ENCODE results near the gene AGXT2.
"Not testable (repeated sequence)": the region's sequence is repeated elsewhere in the genome, so short reads cannot be mapped to it uniquely, and the experiment has no call there.

The AGXT2 gene

DNA sequence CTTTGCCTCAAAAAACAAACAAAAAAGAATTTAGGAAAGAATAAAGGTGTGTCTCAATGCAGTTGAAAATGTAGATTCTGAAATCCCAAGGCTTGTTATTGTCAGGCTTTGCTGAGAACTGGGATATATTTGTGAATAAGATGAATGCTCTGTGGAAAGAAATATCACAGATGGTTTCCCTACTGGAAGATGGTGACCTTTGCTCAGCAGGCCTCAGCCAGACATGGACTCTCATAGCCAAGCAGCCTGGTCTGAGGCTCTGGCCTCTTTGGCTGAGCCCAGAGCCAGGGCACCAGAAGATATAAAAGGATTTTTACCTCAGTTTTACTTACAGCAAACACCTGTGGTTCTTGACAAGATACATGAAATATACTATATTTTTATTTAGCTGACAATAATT is 37.1 kb downstream of the AGXT2 start:
- no peak for DNase-seq

DNA sequence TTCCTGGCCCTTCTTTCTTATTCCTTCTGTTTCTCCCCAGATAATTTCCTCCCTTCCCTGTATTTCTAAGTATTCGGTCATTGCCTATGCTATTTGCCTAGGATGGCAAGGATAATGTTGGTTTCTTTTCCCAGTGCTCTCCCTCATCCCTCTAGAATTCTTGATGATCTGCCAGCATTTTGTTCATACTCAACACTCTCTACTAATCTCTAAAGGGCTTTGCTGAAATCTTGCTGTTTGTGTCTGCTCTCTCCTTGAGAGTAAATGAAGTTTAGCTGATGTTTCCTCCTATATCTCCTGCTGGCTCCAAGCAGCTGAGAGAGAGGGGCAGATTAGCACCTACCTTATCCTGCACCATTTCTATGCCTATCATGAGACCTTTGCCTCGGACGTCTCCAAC is 38.1 kb downstream of the AGXT2 start:
- DNase-seq = no peak

GRCh38 chr5:35009019-35009418 is 38.7 kb downstream of the AGXT2 start:
- no peak for DNase-seq

DNA sequence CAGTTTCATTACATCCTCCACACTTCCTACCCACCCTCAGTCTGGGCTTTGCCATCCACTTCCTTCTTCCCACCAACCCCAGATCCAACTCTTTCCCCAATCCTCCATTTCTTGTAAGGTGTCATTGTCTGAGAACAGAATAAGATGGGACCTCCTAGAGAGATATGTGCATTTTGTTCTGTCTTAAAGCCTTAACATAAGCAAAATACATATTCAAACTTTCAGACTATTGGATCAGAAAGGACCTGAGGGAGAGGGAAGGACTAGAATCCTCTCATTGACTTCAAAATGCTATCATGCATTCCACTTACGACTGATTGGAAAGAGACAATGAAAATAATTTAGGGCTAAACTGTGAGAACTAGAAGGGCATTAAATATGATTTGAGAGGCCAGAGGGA is 43.0 kb downstream of the AGXT2 start:
- DNase-seq = no peak

DNA sequence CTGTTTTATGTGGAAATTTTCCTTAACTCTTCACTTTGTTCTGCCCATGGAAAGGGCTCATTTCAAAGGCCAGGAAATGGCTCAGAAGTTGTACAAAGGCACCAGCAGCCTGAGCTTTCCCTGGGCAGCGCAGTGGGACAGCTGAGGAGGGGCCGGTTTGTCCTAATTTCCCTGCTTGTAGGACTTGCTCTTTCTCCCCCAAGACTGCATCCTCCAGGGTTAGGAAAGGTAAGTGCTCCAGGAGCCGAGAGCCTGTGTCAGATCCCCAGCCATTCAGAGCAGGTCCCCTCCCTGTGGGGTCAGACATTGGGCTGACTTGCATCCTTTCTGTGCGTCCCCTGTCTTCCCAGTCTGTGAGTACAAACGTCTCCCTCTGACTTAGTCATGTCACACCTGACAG is 43.5 kb downstream of the AGXT2 start:
- no peak for DNase-seq

DNA sequence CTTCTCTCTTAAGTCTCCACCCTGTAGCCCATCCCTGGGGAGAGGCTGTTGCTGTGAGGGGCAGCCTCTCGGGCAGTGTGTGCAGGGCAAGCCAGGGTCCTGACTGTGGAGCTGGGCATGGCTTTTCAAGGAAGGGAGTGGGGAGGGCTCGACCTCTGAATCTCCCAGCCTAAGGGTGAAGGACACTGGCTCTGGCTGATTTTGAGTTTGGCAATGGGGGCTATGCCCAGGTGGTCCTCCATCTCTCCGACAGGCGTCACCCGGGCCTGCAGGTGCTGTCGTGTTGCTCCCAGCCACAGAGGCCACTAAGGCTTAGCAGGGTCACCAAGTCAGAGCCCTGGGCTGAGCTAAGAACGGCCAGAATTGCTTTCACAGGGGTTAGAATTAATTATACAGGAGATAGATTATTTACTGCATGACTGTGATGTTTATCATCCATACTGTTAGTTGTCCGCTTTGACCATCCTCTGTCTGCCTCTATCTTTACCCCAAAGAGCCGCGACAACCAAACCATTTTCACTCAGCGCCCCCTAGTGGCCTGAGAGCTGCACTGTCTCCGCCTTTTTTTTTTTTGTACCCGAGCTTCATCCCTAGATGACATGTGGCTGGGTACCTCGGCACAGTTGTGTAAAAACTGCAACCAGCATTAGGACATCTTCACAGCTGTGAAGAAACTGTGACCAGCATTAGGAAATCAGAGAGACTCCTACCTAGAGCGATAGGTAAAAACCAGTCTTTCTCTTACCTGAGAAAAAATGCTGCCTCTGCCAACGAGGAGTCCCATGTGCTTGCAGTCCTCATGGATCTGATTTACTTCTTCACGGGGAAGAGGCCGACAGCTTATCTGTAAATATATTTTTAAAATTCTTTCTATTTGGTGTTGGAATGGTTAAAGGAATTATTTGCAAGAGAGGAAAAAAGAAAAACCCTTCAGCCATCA is 44.5 kb downstream of the AGXT2 start:
- DNase-seq = peak; percentile 54 to 78 (median 67)

DNA sequence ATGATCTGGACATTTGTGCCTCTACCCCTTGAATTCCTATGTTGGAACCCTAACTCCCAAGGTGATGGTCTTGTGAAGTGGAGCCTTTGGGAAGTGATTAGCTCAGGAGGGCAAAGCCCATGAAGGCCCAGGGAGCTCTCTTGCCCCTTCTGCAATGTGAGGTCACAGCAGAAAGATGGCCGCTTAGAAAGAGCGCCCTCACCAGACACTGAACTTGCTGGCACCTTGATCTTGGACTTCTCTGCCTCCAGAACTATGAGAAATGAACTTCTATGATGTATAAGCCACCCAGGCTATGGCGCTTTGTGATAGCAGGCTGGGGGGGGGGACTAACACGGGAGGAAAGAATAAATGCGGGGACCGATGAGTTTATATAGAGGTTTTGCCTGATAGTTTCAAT is 45.3 kb downstream of the AGXT2 start:
- DNase-seq = no peak

DNA sequence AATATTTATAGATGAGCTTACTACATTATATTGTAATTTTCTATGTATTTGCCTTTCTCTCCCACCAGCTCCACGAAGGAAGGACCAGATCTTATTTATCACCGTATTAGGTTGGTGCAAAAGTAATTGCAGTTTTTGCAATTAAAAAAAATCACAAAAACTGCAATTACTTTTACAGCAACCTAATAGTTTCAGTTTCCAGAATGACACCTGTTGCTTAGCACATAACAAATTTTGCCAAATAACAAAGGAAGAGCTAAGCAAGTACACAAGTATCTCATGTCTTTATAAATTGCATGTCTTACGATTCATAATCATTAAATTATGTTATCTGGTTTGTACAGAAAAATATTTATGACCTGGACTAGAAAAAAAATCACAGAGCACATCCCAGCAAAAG is 45.9 kb downstream of the AGXT2 start:
- no peak for DNase-seq

DNA sequence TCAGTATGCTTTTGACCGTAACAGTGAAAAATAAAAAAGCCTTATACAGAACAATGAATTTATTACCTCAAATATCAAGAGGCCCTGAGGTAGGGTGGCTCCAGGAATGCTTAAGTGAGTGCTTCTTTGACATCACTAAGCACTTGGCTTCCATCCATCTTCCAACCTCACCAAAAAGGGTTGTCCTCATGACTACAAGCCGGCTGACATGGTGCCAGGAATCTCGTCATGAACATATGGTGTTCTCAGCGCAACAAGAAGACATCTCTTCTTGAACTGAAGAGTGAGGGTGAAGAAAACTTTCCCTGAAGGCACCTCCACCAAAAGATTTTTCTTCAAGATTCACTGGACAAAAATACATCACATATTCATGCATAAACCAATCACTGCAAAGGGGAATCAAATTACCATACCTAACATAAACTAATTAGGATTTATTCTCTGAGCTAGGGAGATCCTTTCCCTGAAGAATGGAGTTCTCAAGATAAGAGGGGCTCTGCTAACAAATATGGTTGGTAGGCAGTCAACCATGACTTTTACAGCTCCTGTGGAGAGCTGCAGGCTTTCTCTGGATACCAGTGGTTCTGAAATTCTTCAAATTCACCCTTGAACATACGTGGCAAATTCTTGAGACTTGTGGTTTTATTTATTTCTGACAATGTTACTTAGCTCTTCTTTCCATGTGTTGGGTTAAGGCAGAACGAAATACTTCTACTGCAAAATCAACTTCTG is 49.5 kb downstream of the AGXT2 start:
- no peak for DNase-seq

- no peak for DNase-seq
Measured at GRCh38 chr5:34996261-34996660, 51.5 kb downstream of the AGXT2 start.

GRCh38 chr5:34993951-34994350 is 53.8 kb downstream of the AGXT2 start:
- no peak for DNase-seq

GRCh38 chr5:34991486-34992238 is 56.1 kb downstream of the AGXT2 start:
- no peak for DNase-seq

- DNase-seq = no peak
Measured at GRCh38 chr5:34986965-34987364, 60.8 kb downstream of the AGXT2 start.

DNA sequence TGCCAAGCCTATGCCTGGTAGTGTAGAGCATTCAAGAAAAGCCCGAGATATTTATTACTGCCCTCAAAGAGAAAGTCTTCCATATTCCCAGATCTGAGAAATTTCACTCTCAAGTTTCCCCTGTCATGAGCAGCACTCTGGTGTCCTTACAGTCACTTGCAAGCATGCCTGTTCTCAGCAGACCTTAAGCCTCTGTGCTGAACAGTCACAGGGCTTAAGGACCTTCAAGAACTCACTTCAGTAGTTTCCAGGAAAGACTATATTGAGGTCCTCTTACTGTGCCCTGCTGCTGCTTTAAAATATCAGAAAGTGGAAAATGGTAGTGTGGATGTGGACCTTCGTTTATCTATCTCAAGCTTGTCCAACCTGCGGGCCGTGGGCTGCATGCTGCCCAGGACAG is 64.9 kb downstream of the AGXT2 start:
- DNase-seq = no peak

DNA sequence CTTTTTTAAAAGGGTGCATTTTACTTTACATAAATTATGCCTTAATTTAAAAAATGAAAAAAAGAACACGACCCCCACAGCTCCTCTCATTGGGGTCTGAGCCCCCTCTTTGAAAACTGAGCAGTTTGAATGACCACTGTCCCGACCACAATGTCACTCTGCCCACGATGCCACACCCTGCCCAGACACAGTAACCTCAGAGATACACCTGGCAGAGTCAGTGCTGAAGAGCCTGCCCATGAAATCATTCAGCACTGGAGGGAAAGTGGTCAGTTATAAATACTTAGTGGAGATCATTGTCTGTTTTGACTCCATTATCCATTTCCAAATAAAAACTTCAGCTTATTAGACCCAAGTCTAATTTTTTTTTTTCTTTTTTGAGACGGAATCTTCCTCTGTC is 69.1 kb downstream of the AGXT2 start:
- DNase-seq = no peak

DNA sequence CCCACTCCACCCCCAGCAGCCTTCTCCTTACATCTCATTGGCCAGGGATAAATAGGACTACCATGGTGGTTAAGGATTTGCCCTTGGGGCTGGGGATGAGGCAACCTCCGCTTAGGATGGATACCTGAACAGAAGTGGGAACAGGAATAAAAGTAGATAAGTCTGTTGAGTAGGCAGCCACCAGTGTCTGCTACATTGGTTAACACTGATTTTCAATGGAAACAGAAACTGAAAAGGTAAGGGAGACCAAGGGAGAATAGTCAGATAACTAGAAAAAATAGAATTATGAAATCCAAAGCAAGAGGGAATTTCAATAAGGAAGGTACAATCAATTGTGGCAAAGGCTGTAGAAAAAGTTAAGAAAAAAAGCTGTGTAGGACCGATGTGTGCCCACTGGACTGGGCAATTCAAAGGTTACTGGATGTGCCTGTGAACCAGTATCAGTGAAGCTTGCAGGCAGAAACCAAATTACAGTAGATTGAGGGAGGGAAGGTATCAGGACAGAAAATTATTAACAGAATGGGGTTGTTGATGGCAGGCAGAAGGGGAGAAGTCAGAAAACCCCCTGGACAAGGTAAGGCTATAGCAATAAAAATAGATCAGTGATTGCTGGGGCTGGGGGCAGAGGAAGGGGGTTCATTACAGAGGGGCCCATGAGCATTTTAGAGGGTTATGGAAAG is 69.7 kb downstream of the AGXT2 start:
- DNase-seq = no peak

DNA sequence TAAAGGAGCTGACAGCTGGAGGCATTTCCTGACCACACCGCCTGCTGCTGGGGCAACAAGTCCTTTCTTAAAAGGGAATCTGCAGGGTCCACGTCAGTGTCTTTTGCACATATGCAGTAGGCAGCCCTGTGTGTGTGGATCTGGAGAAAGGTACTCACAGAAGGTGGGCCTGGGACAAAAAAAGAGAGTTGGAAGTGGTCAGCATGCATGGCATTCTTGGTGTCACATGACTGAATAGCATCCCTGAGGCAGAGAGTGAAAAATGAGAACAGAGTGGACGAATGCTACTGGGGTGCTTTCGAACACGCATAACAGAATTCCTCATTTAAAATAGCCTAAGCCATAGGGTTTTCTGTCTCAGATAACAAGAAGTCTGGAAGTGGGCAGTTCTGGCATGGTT is 71.4 kb downstream of the AGXT2 start:
- DNase-seq = no peak

DNA sequence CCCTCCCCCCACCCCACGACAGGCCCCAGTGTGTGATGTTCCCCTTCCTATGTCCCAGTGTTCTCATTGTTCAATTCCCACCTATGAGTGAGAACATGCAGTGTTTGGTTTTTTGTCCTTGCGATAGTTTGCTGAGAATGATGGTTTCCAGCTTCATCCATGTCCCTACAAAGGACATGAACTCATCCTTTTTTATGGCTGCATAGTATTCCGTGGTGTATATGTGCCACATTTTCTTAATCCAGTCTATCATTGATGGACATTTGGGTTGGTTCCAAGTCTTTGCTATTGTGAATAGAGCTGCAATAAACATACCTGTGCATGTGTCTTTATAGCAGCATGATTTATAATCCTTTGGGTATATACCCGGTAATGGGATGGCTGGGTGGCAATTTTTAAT is 76.1 kb downstream of the AGXT2 start:
- DNase-seq = not testable (repeated sequence)

GRCh38 chr5:34970552-34970951 is 77.2 kb downstream of the AGXT2 start:
- DNase-seq = no peak

- no peak for DNase-seq
Measured at GRCh38 chr5:34968258-34968657, 79.5 kb downstream of the AGXT2 start.

DNA sequence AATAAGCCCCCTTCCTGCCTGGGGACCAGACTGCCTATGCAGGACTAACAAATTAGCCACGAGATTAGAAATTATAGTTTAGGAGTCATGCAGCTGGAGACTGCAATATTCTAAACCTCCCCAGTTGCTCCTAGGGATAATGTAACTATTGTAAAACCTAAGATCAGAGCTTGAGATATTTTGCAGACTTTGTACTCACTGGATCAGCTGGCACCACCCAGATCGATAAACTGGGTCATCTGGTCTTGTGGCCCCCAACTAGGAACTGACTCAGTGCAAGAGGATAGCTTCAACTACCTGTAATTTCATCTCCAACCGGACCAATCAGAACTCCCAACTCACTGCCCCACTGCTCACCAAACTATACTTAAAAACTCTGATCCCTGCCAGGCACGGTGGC is 80.2 kb downstream of the AGXT2 start:
- no peak for DNase-seq

- no peak for DNase-seq
Measured at GRCh38 chr5:34959323-34959722, 88.4 kb downstream of the AGXT2 start.
